HEK293 (cell line): ENCODE measurements around the gene F8A2.

Experiments
- CTCF ChIA-PET: fragments of 350-600 bp; formaldehyde crosslinking; extraction: SDS; loops from one replicate; lab custom pipeline; 2021; ENCODE audit warnings: antibody characterized with exemption; lab: Yijun Ruan, JAX
- POLR2A ChIA-PET: fragments of 300-600 bp; formaldehyde crosslinking; extraction: SDS; loops from one replicate; lab custom pipeline; 2020; ENCODE audit warnings: antibody characterized with exemption, inconsistent platforms; lab: Yijun Ruan, JAX
- H3K27ac ChIP-seq: fragments of 200-500 bp; sonication (Bioruptor generic); 2 replicates; pipeline ENCODE4 v1.5.1; 2014; ENCODE audit warnings: low read depth, low read length, control low read depth, inconsistent platforms; ENCODE audit errors: extremely low read depth
- H3K36me3 ChIP-seq, 2 experiments: fragments of 200-500 bp in 1 of 2; sonication (Bioruptor generic) in 1 of 2; 1 replicate in 1 of 2; 2 replicates in 1 of 2; pipeline ENCODE4 v1.5.1; 2014 to 2017; ENCODE audit warnings: inconsistent platforms in 2 of 2, low read length in 2 of 2; ENCODE audit not compliant: control insufficient read depth in 2 of 2, insufficient read depth in 1 of 2
- H3K4me1 ChIP-seq: fragments of 200-500 bp; sonication (Bioruptor generic); 2 replicates; pipeline ENCODE4 v1.5.1; 2014; ENCODE audit warnings: mild to moderate bottlenecking, low read length, inconsistent platforms; ENCODE audit not compliant: control insufficient read depth, insufficient read depth
- H3K4me3 ChIP-seq: 2 replicates; pipeline ENCODE4 v1.5.1; 2011; ENCODE audit warnings: low read depth, mild to moderate bottlenecking, control low read depth, low read length, moderate library complexity
- H3K9me3 ChIP-seq: fragments of 200-500 bp; sonication (Bioruptor generic); 2 replicates; pipeline ENCODE4 v1.5.1; 2014; ENCODE audit warnings: low read depth, low read length, inconsistent platforms; ENCODE audit not compliant: control insufficient read depth, insufficient read depth
- MZF1 ChIP-seq: fragments of 450-650 bp; formaldehyde crosslinking; IDR thresholded peaks from 2 replicates; pipeline ENCODE4 v1.5.1; 2017; ENCODE audit warnings: missing biosample characterization, missing genetic modification characterization, borderline replicate concordance
- SETDB1 ChIP-seq: IDR thresholded peaks from one replicate; pipeline ENCODE4 v1.6.1; 2017; ENCODE audit warnings: mild to moderate bottlenecking, low read length, moderate library complexity, mixed read lengths; ENCODE audit not compliant: insufficient read length
- ZEB2 ChIP-seq: fragments of 450-650 bp; formaldehyde crosslinking; IDR thresholded peaks from 2 replicates; pipeline ENCODE4 v1.5.1; 2016; ENCODE audit warnings: missing biosample characterization, missing genetic modification characterization
- ZNF112 ChIP-seq: fragments of 450-650 bp; formaldehyde crosslinking; IDR thresholded peaks from 2 replicates; pipeline ENCODE4 v1.5.0; 2017; ENCODE audit warnings: missing biosample characterization, missing genetic modification characterization
- ZNF2 ChIP-seq: fragments of 450-650 bp; formaldehyde crosslinking; IDR thresholded peaks from 2 replicates; pipeline ENCODE4 v1.5.1; 2016; ENCODE audit warnings: missing biosample characterization, missing genetic modification characterization
- ZNF239 ChIP-seq: fragments of 450-650 bp; formaldehyde crosslinking; IDR thresholded peaks from 2 replicates; pipeline ENCODE4 v1.5.1; 2016; ENCODE audit warnings: missing biosample characterization, missing genetic modification characterization
- ZNF354C ChIP-seq: fragments of 450-650 bp; formaldehyde crosslinking; IDR thresholded peaks from 2 replicates; pipeline ENCODE4 v1.5.1; 2016; ENCODE audit warnings: missing biosample characterization, missing genetic modification characterization, low read depth, borderline replicate concordance
- ZNF391 ChIP-seq: fragments of 450-650 bp; formaldehyde crosslinking; IDR thresholded peaks from 2 replicates; pipeline ENCODE4 v1.5.1; 2016; ENCODE audit warnings: low read depth, missing biosample characterization, missing genetic modification characterization, borderline replicate concordance
- ZNF449 ChIP-seq: fragments of 450-650 bp; formaldehyde crosslinking; IDR thresholded peaks from 2 replicates; pipeline ENCODE4 v1.5.1; 2017; ENCODE audit warnings: missing biosample characterization, mild to moderate bottlenecking, missing genetic modification characterization, moderate library complexity
- ZNF514 ChIP-seq: fragments of 450-650 bp; formaldehyde crosslinking; IDR thresholded peaks from 2 replicates; pipeline ENCODE4 v1.5.1; 2016; ENCODE audit warnings: missing biosample characterization, missing genetic modification characterization
- ZNF521 ChIP-seq: fragments of 450-650 bp; formaldehyde crosslinking; IDR thresholded peaks from 2 replicates; pipeline ENCODE4 v1.5.1; 2017; ENCODE audit warnings: missing biosample characterization, mild to moderate bottlenecking, missing genetic modification characterization
- ZNF548 ChIP-seq: fragments of 450-650 bp; formaldehyde crosslinking; IDR thresholded peaks from 2 replicates; pipeline ENCODE4 v1.5.1; 2016; ENCODE audit warnings: missing biosample characterization, missing genetic modification characterization
- ZNF561 ChIP-seq: fragments of 450-650 bp; IDR thresholded peaks from 2 replicates; pipeline ENCODE4 v1.5.1; 2018; ENCODE audit warnings: missing biosample characterization, missing genetic modification characterization, borderline replicate concordance
- ZNF571 ChIP-seq: fragments of 450-650 bp; formaldehyde crosslinking; IDR thresholded peaks from 2 replicates; pipeline ENCODE4 v1.5.0; 2017; ENCODE audit warnings: missing biosample characterization, missing genetic modification characterization
- ZNF707 ChIP-seq: fragments of 450-650 bp; formaldehyde crosslinking; IDR thresholded peaks from 2 replicates; pipeline ENCODE4 v1.5.1; 2016; ENCODE audit warnings: missing biosample characterization, missing genetic modification characterization
- ZNF776 ChIP-seq: fragments of 450-650 bp; formaldehyde crosslinking; IDR thresholded peaks from 2 replicates; pipeline ENCODE4 v1.5.0; 2017; ENCODE audit warnings: missing biosample characterization, missing genetic modification characterization, borderline replicate concordance
- TF ChIP-seq, protein P1 (sequence below): fragments of 450-650 bp; formaldehyde crosslinking; conservative IDR thresholded peaks from 2 replicates; pipeline ENCODE4 v1.5.1; 2016; ENCODE audit warnings: low read depth, missing biosample characterization, missing genetic modification characterization
- TF ChIP-seq, protein P2 (sequence below): fragments of 450-650 bp; IDR thresholded peaks from 2 replicates; pipeline ENCODE4 v1.5.1; 2018; ENCODE audit warnings: missing biosample characterization, missing genetic modification characterization

The F8A2 gene

DNA sequence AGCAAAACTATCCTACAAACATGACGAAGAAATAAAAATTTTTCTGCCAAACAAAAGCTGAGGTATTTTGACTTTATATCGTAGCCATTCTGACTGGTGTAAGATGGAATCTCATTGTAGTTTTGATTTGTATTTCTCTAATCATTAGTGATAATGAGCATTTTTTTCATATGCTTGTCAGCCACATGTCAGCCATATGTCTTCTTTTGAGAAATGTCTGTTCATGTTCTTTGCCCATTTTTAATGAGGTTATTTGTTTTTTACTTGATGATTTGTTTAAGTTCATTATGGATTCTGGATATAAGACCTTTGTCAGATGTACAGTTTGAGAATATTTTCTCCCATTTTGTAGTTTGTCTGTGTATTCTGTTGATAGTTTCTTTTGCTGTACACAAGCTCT is 24.5 kb downstream of the F8A2 start:
- TF ChIP-seq ZNF776 = peak; percentile 24; the same call in 1 of the 2 replicates
- TF ChIP-seq SETDB1 = peak; percentile 27
- no peak for TF ChIP-seq ZNF548
- no peaks in the 10 kb centered on the region for H3K4me1 ChIP-seq
- POLR2A ChIA-PET = no interaction called here
- H3K27ac ChIP-seq = no peak overlapping the region
- CTCF ChIA-PET = interaction anchor here (0.7 kb wide), 1 partner anchor 1672 kb away, joined by 3 read pairs; no protein-coding TSS in a partner anchor
- H3K36me3 ChIP-seq = no peaks in the 10 kb centered on the region
- H3K9me3 ChIP-seq = no peaks in the 10 kb centered on the region; the same call in none of the 2 replicates
- no peak overlapping the region for H3K4me3 ChIP-seq

- Histone ChIP-seq H3K9me3 (no peaks in the 10 kb centered on the region; the same call in 1 of the 2 replicates), H3K27ac (no peak overlapping the region), H3K4me3 (no peak overlapping the region), H3K4me1 (no peaks in the 10 kb centered on the region), H3K36me3 (no peaks in the 10 kb centered on the region)
- ChIA-PET POLR2A (no interaction called here), CTCF (interaction anchor here (1.0 kb wide), 1 partner anchor 18 kb away, joined by 3 read pairs; no protein-coding TSS in a partner anchor)
- TF ChIP-seq, protein P1, sequence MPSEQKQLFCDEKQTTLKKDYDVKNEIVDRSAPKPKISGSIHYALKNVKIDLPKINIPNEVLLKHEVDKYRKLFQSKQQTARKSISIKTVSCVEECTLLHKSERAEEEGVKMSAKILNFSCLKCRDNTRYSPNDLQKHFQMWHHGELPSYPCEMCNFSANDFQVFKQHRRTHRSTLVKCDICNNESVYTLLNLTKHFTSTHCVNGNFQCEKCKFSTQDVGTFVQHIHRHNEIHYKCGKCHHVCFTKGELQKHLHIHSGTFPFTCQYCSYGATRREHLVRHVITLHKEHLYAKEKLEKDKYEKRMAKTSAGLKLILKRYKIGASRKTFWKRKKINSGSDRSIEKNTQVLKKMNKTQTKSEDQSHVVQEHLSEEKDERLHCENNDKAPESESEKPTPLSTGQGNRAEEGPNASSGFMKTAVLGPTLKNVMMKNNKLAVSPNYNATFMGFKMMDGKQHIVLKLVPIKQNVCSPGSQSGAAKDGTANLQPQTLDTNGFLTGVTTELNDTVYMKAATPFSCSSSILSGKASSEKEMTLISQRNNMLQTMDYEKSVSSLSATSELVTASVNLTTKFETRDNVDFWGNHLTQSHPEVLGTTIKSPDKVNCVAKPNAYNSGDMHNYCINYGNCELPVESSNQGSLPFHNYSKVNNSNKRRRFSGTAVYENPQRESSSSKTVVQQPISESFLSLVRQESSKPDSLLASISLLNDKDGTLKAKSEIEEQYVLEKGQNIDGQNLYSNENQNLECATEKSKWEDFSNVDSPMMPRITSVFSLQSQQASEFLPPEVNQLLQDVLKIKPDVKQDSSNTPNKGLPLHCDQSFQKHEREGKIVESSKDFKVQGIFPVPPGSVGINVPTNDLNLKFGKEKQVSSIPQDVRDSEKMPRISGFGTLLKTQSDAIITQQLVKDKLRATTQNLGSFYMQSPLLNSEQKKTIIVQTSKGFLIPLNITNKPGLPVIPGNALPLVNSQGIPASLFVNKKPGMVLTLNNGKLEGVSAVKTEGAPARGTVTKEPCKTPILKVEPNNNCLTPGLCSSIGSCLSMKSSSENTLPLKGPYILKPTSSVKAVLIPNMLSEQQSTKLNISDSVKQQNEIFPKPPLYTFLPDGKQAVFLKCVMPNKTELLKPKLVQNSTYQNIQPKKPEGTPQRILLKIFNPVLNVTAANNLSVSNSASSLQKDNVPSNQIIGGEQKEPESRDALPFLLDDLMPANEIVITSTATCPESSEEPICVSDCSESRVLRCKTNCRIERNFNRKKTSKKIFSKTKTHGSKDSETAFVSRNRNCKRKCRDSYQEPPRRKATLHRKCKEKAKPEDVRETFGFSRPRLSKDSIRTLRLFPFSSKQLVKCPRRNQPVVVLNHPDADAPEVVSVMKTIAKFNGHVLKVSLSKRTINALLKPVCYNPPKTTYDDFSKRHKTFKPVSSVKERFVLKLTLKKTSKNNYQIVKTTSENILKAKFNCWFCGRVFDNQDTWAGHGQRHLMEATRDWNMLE (tag by site-specific recombination) = no peak
- TF ChIP-seq ZNF354C (tag by site-specific recombination) (no peak), ZNF239 (tag by site-specific recombination) (no peak), ZNF561 (tag by site-specific recombination) (no peak), ZNF521 (tag by site-specific recombination) (no peak), ZNF514 (tag by site-specific recombination) (no peak), MZF1 (tag by site-specific recombination) (no peak), ZEB2 (tag by site-specific recombination) (no peak), ZNF449 (tag by site-specific recombination) (no peak), ZNF571 (no peak), ZNF391 (tag by site-specific recombination) (no peak), ZNF2 (tag by site-specific recombination) (no peak), ZNF112 (tag by site-specific recombination) (no peak), ZNF707 (tag by site-specific recombination) (no peak)
- TF ChIP-seq, protein P2, sequence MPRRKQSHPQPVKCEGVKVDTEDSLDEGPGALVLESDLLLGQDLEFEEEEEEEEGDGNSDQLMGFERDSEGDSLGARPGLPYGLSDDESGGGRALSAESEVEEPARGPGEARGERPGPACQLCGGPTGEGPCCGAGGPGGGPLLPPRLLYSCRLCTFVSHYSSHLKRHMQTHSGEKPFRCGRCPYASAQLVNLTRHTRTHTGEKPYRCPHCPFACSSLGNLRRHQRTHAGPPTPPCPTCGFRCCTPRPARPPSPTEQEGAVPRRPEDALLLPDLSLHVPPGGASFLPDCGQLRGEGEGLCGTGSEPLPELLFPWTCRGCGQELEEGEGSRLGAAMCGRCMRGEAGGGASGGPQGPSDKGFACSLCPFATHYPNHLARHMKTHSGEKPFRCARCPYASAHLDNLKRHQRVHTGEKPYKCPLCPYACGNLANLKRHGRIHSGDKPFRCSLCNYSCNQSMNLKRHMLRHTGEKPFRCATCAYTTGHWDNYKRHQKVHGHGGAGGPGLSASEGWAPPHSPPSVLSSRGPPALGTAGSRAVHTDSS = no peak
These were observed 35.9 kb downstream of the F8A2 start for GRCh38 chrX:155417769-155418168.
